Amniotic epithelial cell (primary cell): ENCODE results near the gene GALNT18.

Experiments
- DNase-seq: peaks from one replicate; pipeline ENCODE4 v3.0.0-alpha.2; 2010; ENCODE audit warnings: low read depth

The GALNT18 gene

GRCh38 chr11:11430431-11430830, 191.4 kb downstream of the GALNT18 start:
- no peak for DNase-seq

DNA sequence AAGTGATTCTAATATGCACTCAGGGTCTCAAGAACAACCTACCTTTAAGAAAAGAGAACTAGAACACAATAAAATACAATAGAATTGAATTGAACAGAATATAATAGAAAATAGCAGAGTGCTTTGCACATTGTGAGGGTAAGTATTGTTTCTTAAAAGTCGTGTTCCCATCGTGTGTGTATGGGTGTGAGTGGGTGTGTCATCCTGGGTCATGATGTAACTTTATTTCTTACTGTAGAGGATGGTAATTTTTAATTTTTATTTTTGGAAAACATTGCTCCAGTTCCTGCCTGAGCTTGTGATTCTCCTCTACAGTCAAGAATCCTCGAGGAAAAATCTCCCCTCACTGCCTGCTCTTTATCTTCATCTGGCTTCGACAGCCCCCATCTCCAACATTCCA, 193.1 kb downstream of the GALNT18 start:
- no peak for DNase-seq

GRCh38 chr11:11427542-11427941, 194.3 kb downstream of the GALNT18 start:
- no peak for DNase-seq

GRCh38 chr11:11427140-11427539, 194.7 kb downstream of the GALNT18 start:
- DNase-seq = no peak

- no peak for DNase-seq
These were observed 195.4 kb downstream of the GALNT18 start for GRCh38 chr11:11426226-11426952.

GRCh38 chr11:11425806-11426205, 196.0 kb downstream of the GALNT18 start:
- no peak for DNase-seq

- no peak for DNase-seq
These were observed 197.1 kb downstream of the GALNT18 start for GRCh38 chr11:11424688-11425087.

DNA sequence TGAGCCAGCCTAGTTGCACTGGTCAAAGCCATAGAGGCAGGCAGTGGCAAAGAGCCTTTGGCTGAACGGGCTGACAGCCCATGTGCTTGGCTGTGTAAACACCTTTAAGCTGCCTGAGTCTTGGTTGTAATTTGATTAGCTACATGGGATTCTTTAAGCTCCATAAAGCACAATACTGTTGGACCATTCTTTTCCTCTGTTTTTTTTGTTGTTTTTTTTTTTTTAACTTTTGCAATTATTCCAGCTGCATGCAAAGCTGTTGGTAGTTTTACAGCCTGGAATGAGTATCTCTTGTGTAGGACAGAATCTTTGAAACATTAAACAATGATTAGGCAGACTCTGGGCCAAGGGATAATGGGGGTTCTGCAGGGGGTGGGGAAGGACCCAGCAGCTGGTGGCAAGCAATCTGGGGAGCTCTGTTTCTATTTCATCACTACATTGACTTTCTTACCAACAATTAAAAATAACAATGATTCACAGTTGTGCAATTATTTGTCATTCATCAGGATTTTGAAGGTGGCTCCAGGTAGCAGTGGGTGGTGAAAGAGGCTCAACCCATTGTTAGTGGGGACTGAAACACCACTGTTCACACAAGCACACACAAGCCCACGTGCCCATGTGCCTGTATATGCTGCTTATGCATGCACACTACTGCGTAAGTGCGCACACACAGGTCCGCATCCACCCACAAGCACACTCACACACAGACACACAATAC, 199.2 kb downstream of the GALNT18 start:
- DNase-seq = no peak

GRCh38 chr11:11421509-11421908, 200.3 kb downstream of the GALNT18 start:
- no peak for DNase-seq

GRCh38 chr11:11420899-11421285, 200.9 kb downstream of the GALNT18 start:
- DNase-seq = no peak

DNA sequence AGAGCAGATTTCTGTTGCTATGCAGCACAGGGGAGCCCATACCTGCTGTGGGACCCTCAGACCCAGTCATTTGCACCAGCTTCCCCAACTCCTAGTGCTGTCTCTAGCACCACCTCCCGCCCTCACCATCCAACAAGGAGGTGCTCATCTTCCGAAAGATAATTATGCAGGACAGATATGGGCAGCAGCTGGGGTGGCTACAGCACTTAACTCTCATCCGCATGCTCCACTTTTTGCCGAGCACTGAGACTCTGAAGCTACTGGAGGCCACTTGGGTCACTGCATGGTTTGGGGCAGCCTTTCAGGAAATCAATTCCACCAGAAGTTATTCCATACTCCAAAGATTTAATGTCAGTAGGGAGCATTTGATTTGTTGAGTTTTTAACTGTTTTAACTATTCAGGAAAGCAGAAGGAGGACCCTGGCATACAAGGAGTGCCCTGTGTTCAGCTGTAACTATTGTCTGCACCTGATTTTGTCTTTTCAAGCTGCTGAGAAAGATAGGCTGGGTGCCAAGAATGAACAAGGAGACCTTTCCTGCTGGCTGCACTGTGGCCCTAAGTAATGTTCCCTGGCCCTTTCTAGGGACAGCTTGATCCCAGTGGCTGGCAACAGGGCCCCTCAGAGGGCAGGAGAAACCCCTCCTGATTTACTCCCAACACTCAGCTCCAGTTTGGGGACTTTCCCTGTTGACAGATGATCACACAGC, 201.5 kb downstream of the GALNT18 start:
- no peak for DNase-seq

DNA sequence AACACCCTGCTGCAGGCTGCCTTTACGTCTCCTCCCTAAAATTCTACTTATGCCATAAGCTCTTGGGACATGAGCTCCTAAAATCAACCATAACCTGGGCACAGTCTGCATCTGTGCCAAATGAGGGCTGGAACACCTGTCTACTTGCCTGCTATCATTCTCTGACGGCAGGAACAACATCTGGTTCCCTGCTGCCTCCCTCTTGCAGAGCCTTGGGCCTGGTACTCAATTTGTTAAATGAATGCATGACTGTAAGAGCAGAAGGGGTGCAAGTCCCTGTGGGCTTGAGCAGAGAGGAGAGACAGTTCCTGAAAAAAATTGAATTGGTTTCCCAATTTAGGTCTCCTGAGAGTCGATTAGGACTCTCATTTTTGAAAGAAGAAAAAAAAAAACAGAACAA, 202.1 kb downstream of the GALNT18 start:
- DNase-seq = no peak

DNA sequence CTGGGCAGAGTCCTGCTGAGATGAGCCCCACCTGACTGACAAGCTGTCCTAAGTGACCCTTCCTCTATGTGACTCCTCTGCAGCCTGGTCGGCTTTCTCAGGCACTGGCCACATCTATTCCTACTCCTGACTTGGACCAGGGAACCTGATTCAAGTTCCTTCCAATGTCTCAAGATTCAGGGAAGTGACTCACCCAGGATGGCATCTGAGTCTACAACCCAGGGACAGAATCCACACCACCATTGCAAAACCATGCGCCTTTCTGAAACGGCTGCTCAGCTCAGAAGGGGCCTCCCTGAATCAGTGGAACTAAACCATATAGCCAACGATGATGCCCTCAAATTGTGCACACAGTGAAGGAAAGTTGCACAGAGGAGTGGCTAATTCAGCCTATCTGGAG, 204.9 kb downstream of the GALNT18 start:
- peak; percentile 68 for DNase-seq

GRCh38 chr11:11416502-11416901, 205.3 kb downstream of the GALNT18 start:
- DNase-seq = peak; percentile 48

GRCh38 chr11:11415901-11416300, 205.9 kb downstream of the GALNT18 start:
- peak; percentile 7 for DNase-seq

GRCh38 chr11:11414996-11415395, 206.8 kb downstream of the GALNT18 start:
- DNase-seq = no peak

- DNase-seq = no peak
These were observed 208.0 kb downstream of the GALNT18 start for GRCh38 chr11:11413776-11414175.

GRCh38 chr11:11411401-11411985, 210.3 kb downstream of the GALNT18 start:
- no peak for DNase-seq

DNA sequence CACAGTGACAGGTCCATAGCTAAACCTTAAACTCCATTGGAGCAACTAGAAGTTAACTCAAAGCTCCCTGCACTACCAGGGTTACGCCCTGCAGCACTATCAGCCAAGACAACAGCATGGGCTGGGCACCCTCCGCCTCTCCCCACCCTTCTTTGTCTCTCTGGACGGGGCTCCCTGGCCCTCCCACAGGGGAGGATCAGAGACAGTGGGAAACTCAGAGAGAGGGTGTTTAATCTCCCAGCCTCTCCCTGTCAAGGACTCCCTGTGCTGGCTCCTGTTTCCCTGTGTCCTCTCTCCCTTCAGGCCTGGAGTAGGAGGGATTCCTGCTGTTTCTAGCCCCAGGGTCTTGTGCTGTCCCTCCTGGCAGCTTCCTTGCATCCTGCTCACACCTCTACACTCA, 211.9 kb downstream of the GALNT18 start:
- no peak for DNase-seq

DNA sequence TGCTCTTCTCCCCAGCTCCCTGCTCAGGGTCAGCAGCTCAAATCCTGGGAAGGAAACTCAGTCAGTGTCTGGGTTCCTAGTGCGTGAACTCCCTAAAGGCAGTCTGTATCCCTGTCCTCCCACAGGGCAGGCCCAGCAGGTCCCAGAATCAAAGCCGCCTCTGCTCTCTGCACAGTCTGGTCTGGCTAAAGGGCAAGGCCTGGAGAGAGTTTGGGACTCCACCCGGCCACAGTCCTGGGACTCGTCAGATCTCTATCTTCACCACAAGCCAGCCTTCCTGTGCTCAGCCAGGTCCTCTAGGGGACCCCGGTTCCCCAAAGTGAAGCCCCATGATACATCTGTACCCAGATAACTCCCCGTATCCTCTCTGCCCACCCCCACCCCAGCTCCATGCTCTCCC, 212.6 kb downstream of the GALNT18 start:
- DNase-seq = no peak

GRCh38 chr11:11408436-11409221, 213.2 kb downstream of the GALNT18 start:
- no peak for DNase-seq

GRCh38 chr11:11407763-11408084, 214.1 kb downstream of the GALNT18 start:
- no peak for DNase-seq
